Kidney (tissue), 14 donors: ENCODE data around the gene KCNAB2. TPM values are rescaled to one million over a fixed set of nuclear protein-coding genes. Genes with fewer than 3 reads are reported as not detected.
"Not testable (repeated sequence)": the region's sequence is repeated elsewhere in the genome, so short reads cannot be mapped to it uniquely, and the experiment has no call there.

Experiments used
- DNase-seq, 5 donors: peaks; one replicate each; pipeline ENCODE4 v3.0.0-alpha.2; 2013 to 2020
- FAIRE-seq: peaks from 2 replicates; lab custom pipeline; 2012; peaks lifted over from hg19 to GRCh38; lab: Jason Lieb, UNC
- H3K27ac ChIP-seq, 2 donors: one replicate each; pipeline ENCODE4 v1.7.0; 2013; ENCODE audit warnings: low read depth in 2 of 2, low read length in 2 of 2, inconsistent platforms in 1 of 2
- H3K27me3 ChIP-seq: one replicate; pipeline ENCODE4 v1.7.1; 2013; ENCODE audit warnings: low read length, inconsistent platforms; ENCODE audit not compliant: control insufficient read depth, insufficient read depth
- H3K36me3 ChIP-seq, 3 donors: one replicate each; pipeline versions ENCODE4 v1.7.0 to v1.7.1; 2013; ENCODE audit warnings: low read length in 3 of 3, control low read depth in 1 of 3, inconsistent platforms in 1 of 3; ENCODE audit not compliant: insufficient read depth in 3 of 3, control insufficient read depth in 2 of 3
- H3K4me1 ChIP-seq, 3 donors: one replicate each; pipeline versions ENCODE4 v1.7.0 to v1.7.1; 2013; ENCODE audit warnings: low read length in 3 of 3, inconsistent platforms in 1 of 3, low read depth in 1 of 3; ENCODE audit not compliant: control insufficient read depth in 2 of 3, insufficient read depth in 2 of 3
- H3K4me3 ChIP-seq, 3 donors: one replicate each; pipeline versions ENCODE4 v1.7.0 to v1.8.1; 2013; ENCODE audit warnings: low read length in 3 of 3, control low read depth in 1 of 3, inconsistent platforms in 1 of 3
- H3K9ac ChIP-seq, 3 donors: one replicate each; pipeline versions ENCODE4 v1.7.0 to v1.7.1; 2013; ENCODE audit warnings: low read length in 3 of 3, control low read depth in 1 of 3, inconsistent platforms in 1 of 3
- H3K9me3 ChIP-seq, 3 donors: one replicate each; pipeline versions ENCODE4 v1.7.0 to v1.7.1; 2013; ENCODE audit warnings: low read length in 3 of 3, control low read depth in 1 of 3, inconsistent platforms in 1 of 3; ENCODE audit not compliant: control insufficient read depth in 2 of 3, insufficient read depth in 1 of 3
- CTCF ChIP-seq: IDR thresholded peaks from 3 replicates; pipeline ENCODE4 v1.5.1; 2012; ENCODE audit warnings: mild to moderate bottlenecking, moderate library complexity, borderline replicate concordance; ENCODE audit not compliant: insufficient read depth; ENCODE audit errors: extremely low read depth
- intact Hi-C: fragments of 100-400 bp; cut with DNase I; formaldehyde crosslinking; loops from one replicate; pipeline ENCODE4 v1.11.1; 2022
- polyA plus RNA-seq: library from polyadenylated mRNA; stranded (reverse); fragments of 350-450 nt; fragmentation: Illumina TruSeq; extraction: RNeasy Lipid Tissue Mini Kit (QIAGEN cat#74804); gene quantifications from one replicate; pipeline ENCODE4 v1.2.3, GENCODE V29; 2014; ENCODE audit warnings: low read depth, low replicate concordance; ENCODE audit not compliant: insufficient read depth
- total RNA-seq: library from RNA; stranded (reverse); fragmentation: NEBNext Ultra II Directional; extraction: Animal tissue kit (Norgen Biotek cat#: 25700); gene quantifications from one replicate; pipeline ENCODE4 v1.2.1, GENCODE V29; 2021
- donor health status: control.
- donor health status: control.
- donor health status: control.
- donor health status: control.
- donor health status: control.
- donor health status: DM: yes; HTN: yes; CAD: no.
- donor health status: Normal renal cell carcinoma (clear cell type).

KCNAB2 gene
- total and polyA plus RNA-seq, 2 donors from 2014 or later, result 19.6 to 28.1 TPM

DNA sequence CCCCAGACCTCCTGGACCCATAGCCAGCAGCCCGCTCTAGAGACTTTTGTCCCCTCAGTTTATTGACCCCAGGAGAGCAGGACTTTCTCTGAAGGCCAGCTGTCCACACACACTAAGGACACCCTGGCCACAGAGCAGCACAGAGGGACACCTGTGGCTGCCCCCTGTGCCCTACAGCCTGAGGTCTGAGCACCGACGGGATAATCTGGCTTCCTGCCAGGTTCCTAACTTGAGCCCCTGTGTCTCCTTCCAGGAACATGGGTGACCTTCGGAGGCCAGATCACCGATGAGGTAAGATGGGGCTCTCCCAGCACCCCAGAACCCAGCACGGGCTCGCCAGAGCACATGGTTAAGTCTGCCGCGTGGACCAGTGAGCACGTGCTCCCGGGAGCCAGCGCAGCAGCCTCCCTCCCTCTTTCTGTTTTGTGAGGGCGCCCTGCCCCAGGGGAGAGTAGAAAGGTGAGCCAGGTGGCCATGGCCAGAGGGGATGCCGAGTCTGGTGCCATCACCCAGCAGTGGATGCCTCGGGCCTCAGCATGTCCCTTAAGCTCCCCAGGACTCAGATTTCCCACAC, 27.9 kb downstream of the KCNAB2 start:
- no peaks in the 10 kb centered on the region for H3K36me3 ChIP-seq
- DNase-seq, result no peak
- FAIRE-seq, result no peak
- no peak for TF ChIP-seq CTCF
- intact Hi-C loops, result no loop called here
- H3K4me1 ChIP-seq, result peaks cover 0 to under 1% (median 0%) of the 10 kb centered on the region in 3 donors
- H3K27ac ChIP-seq, result no peak overlapping the region
- H3K9me3 ChIP-seq, result no peaks in the 10 kb centered on the region
- H3K9ac ChIP-seq, result no peak overlapping the region
- H3K27me3 ChIP-seq, result no peaks in the 10 kb centered on the region
- H3K4me3 ChIP-seq, result no peak overlapping the region

- Histone ChIP-seq H3K36me3 (no peaks in the 10 kb centered on the region), H3K9ac (no peak overlapping the region), H3K27ac (no peak overlapping the region), H3K27me3 (no peaks in the 10 kb centered on the region), H3K4me1 (peaks cover 0 to 3% (median 0%) of the 10 kb centered on the region in 3 donors), H3K4me3 (no peak overlapping the region), H3K9me3 (no peaks in the 10 kb centered on the region)
- FAIRE-seq (no peak), DNase-seq (no peak)
- no peak for TF ChIP-seq CTCF
- intact Hi-C loops, result no loop called here
Measured at GRCh38 chr1:6074192-6074901, 28.7 kb downstream of the KCNAB2 start.

DNA sequence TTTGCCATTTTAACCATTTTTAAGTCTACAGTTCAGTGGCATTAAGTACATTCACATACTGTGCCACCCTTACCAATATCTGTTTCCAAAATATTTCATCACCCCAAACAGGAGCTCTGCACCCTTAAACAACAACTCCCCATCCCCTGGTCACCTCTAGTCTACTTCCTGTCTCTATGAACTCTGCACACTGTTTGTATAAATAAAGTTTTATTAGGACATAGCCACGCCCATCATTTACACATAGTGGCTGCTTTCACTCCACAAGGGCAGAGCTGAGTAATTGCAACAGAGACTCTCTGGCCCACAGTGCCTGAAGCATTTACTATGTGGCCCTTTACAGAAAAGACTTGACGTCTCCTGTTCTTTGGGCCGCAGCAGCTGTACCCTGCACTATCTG, 30.1 kb downstream of the KCNAB2 start:
- FAIRE-seq (no peak), DNase-seq (no peak)
- Histone ChIP-seq H3K4me3 (no peak overlapping the region), H3K27ac (no peak overlapping the region), H3K9ac (no peak overlapping the region), H3K9me3 (no peaks in the 10 kb centered on the region), H3K4me1 (peaks cover 0 to 3% (median 0%) of the 10 kb centered on the region in 3 donors), H3K27me3 (no peaks in the 10 kb centered on the region), H3K36me3 (no peaks in the 10 kb centered on the region)
- intact Hi-C loops, result no loop called here
- no peak for TF ChIP-seq CTCF

- H3K9ac ChIP-seq, H3K27me3 ChIP-seq, H3K27ac ChIP-seq, H3K9me3 ChIP-seq, H3K4me1 ChIP-seq, FAIRE-seq, H3K36me3 ChIP-seq, DNase-seq, H3K4me3 ChIP-seq, intact Hi-C loops: not testable (repeated sequence)
Measured at GRCh38 chr1:6077061-6077460, 31.4 kb downstream of the KCNAB2 start.
